DND-41 (cell line): ENCODE measurements around the gene SOX6.

Experiments
- ATAC-seq: fragments of 200-7000 bp; cut with Tn5 transposase; 3 replicates; pipeline ENCODE4 v1.9.1; 2021; ENCODE audit warnings: low read depth; ENCODE audit not compliant: insufficient read depth
- DNase-seq: peaks from one replicate; pipeline ENCODE4 v3.0.0-alpha.2; 2020
- H2AFZ ChIP-seq: 2 replicates; pipeline ENCODE4 v1.6.0; 2012; ENCODE audit warnings: low read depth, low read length
- H3K27ac ChIP-seq: 2 replicates; pipeline ENCODE4 v1.5.1; 2012; ENCODE audit warnings: low read length, inconsistent platforms
- H3K27me3 ChIP-seq: fragments of 200-600 bp; sonication (generic); 2 replicates; pipeline ENCODE4 v1.6.0; 2012; ENCODE audit warnings: low read length, mild to moderate bottlenecking, inconsistent platforms; ENCODE audit not compliant: insufficient read depth, poor library complexity
- H3K36me3 ChIP-seq: 2 replicates; pipeline ENCODE4 v1.5.1; 2012; ENCODE audit warnings: low read length, inconsistent platforms; ENCODE audit not compliant: insufficient read depth
- H3K4me1 ChIP-seq: 2 replicates; pipeline ENCODE4 v1.5.1; 2012; ENCODE audit warnings: mild to moderate bottlenecking, low read length; ENCODE audit not compliant: insufficient read depth
- H3K4me2 ChIP-seq: 2 replicates; pipeline ENCODE4 v1.6.0; 2012; ENCODE audit warnings: mild to moderate bottlenecking, moderate library complexity, low read length, inconsistent platforms; ENCODE audit not compliant: insufficient read depth
- H3K4me3 ChIP-seq, 2 experiments: fragments of 200-600 bp in 1 of 2; shearing (Covaris generic) in 1 of 2; 2 replicates each; pipeline ENCODE4 v1.5.1; 2012 to 2016; ENCODE audit warnings: inconsistent platforms in 2 of 2, low read length in 2 of 2, mild to moderate bottlenecking in 2 of 2, low read depth in 1 of 2, moderate library complexity in 1 of 2
- H3K79me2 ChIP-seq: 2 replicates; pipeline ENCODE4 v1.6.0; 2012; ENCODE audit warnings: low read length, inconsistent platforms; ENCODE audit not compliant: insufficient read depth
- H3K9ac ChIP-seq: 2 replicates; pipeline ENCODE4 v1.6.0; 2012; ENCODE audit warnings: low read depth, mild to moderate bottlenecking, inconsistent platforms, low read length, moderate library complexity
- H3K9me3 ChIP-seq: 2 replicates; pipeline ENCODE4 v1.5.1; 2012; ENCODE audit warnings: low read length, moderate library complexity, mild to moderate bottlenecking, inconsistent platforms; ENCODE audit not compliant: insufficient read depth, severe bottlenecking
- H4K20me1 ChIP-seq: 2 replicates; pipeline ENCODE4 v1.6.0; 2012; ENCODE audit warnings: low read length; ENCODE audit not compliant: insufficient read depth
- EZH2 ChIP-seq: IDR thresholded peaks from 3 replicates; pipeline ENCODE4 v1.6.1; 2012; ENCODE audit warnings: borderline replicate concordance, low read depth, mild to moderate bottlenecking, moderate library complexity, low read length, inconsistent platforms; ENCODE audit not compliant: severe bottlenecking
- TF ChIP-seq, protein P1 (sequence below): IDR thresholded peaks from 2 replicates; pipeline ENCODE4 v1.5.1; 2012; ENCODE audit warnings: borderline replicate concordance, low read length, moderate library complexity, mild to moderate bottlenecking; ENCODE audit not compliant: poor library complexity, severe bottlenecking; ENCODE audit errors: extremely low read depth

The SOX6 gene

DNA sequence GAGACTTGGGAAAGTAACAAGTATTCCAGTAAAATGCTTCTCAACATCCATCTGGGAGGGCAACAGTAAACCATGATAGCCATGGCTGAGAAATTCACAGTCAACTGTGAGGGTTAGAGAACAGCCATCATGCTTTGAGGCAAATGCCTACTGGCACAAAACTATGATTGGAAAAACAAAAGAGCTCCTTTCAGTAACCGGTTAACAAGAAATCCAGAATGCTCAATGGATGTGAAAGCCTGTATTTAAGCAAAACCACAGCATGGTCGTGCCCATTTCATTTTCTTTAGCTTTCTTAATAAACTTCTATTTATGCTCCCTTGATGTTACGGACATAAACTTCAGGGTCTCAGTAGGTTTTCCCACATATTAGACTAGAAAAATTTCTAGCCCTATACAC lies 139.5 kb downstream of the SOX6 start:
- ATAC-seq (no peak), DNase-seq (no peak)
- no peaks in the 10 kb centered on the region for H4K20me1 ChIP-seq
- peaks cover 5% of the 10 kb centered on the region for H3K27me3 ChIP-seq
- H3K9me3 ChIP-seq: no peaks in the 10 kb centered on the region
- H3K4me3 ChIP-seq: no peak overlapping the region
- H3K4me2 ChIP-seq: no peak overlapping the region
- H3K4me1 ChIP-seq: no peaks in the 10 kb centered on the region
- no peak overlapping the region for H3K27ac ChIP-seq
- no peak overlapping the region for H3K9ac ChIP-seq
- no peak overlapping the region for H2AFZ ChIP-seq
- H3K36me3 ChIP-seq: no peaks in the 10 kb centered on the region
- TF ChIP-seq, protein P1, sequence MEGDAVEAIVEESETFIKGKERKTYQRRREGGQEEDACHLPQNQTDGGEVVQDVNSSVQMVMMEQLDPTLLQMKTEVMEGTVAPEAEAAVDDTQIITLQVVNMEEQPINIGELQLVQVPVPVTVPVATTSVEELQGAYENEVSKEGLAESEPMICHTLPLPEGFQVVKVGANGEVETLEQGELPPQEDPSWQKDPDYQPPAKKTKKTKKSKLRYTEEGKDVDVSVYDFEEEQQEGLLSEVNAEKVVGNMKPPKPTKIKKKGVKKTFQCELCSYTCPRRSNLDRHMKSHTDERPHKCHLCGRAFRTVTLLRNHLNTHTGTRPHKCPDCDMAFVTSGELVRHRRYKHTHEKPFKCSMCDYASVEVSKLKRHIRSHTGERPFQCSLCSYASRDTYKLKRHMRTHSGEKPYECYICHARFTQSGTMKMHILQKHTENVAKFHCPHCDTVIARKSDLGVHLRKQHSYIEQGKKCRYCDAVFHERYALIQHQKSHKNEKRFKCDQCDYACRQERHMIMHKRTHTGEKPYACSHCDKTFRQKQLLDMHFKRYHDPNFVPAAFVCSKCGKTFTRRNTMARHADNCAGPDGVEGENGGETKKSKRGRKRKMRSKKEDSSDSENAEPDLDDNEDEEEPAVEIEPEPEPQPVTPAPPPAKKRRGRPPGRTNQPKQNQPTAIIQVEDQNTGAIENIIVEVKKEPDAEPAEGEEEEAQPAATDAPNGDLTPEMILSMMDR: no peak
- no peak for TF ChIP-seq EZH2
- no peaks in the 10 kb centered on the region for H3K79me2 ChIP-seq

DNA sequence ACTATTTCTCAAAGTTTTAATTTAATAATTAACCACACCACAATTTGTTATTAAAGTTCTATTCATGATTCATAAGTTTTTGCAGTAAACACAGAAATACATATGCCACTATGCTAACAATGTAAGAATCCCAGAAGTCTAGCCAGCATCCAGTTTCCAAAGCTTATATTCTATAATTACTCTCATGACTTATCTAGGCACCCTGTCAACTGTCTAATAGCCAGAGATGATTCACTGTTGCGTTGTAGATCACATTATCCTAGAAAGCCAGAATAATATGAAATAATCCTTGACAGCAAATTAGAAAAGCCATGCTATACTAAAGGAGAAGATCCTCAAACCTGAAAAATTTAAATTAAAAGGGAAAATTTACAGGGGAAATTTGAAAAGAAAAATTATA lies 141.0 kb downstream of the SOX6 start:
- TF ChIP-seq EZH2: no peak
- TF ChIP-seq, protein P1: no peak
- Histone ChIP-seq H3K27ac (no peak overlapping the region), H3K4me3 (no peak overlapping the region), H3K79me2 (no peaks in the 10 kb centered on the region), H3K4me2 (no peak overlapping the region), H3K9me3 (no peaks in the 10 kb centered on the region), H3K36me3 (no peaks in the 10 kb centered on the region), H3K4me1 (no peaks in the 10 kb centered on the region), H2AFZ (no peak overlapping the region), H3K27me3 (peaks cover 5% of the 10 kb centered on the region), H3K9ac (no peak overlapping the region), H4K20me1 (no peaks in the 10 kb centered on the region)
- no peak for DNase-seq
- ATAC-seq: no peak

DNA sequence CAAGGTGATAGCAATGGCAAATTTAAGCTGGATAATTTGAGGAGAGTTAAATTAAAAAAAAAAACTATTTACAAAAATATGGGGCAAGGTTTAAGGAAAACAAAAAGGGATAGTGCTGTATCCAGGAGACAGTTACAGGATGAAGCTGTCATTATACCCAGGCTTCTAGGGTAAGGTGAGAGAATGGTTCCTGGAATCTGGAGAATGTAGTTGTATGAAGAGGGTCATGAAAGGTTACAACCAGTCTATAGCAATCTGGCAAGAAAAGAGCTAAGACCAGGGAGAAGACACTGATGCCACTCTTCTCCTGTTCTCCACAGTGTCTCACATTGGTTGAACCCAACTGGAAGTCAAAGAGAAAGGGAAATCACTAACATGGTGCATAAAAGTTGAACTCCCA lies 144.9 kb downstream of the SOX6 start:
- Histone ChIP-seq H3K4me2 (no peak overlapping the region), H3K36me3 (no peaks in the 10 kb centered on the region), H3K4me1 (no peaks in the 10 kb centered on the region), H3K9me3 (no peaks in the 10 kb centered on the region), H3K27ac (no peak overlapping the region), H3K9ac (no peak overlapping the region), H4K20me1 (no peaks in the 10 kb centered on the region), H2AFZ (no peak overlapping the region), H3K79me2 (no peaks in the 10 kb centered on the region), H3K4me3 (no peak overlapping the region), H3K27me3 (no peaks in the 10 kb centered on the region)
- ATAC-seq (no peak), DNase-seq (no peak)
- TF ChIP-seq, protein P1: no peak
- TF ChIP-seq EZH2: no peak

DNA sequence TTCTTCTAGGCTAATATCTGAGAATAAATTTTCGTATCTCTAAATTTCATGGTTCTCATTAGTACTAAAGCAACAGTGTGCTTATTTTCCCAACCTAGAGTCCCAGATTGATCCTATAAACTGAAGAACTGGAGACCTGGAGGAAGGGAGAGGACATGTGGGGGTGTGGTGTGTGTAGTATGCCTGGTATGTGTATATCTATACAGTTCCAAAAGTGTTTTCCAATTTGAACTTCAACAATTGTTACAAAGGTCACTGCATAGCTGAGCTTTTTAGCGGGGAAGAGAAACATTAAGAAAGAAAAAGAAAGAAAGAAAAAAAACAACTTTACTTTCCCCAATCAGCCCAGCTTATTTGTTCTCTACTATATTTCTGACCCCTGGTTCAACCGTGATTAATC lies 152.1 kb downstream of the SOX6 start:
- TF ChIP-seq, protein P1: no peak
- TF ChIP-seq EZH2: no peak
- H3K4me1 ChIP-seq: no peaks in the 10 kb centered on the region
- no peak overlapping the region for H2AFZ ChIP-seq
- ATAC-seq (no peak), DNase-seq (no peak)
- H4K20me1 ChIP-seq: no peaks in the 10 kb centered on the region
- no peaks in the 10 kb centered on the region for H3K36me3 ChIP-seq
- no peaks in the 10 kb centered on the region for H3K79me2 ChIP-seq
- no peaks in the 10 kb centered on the region for H3K27me3 ChIP-seq
- no peak overlapping the region for H3K9ac ChIP-seq
- H3K9me3 ChIP-seq: no peaks in the 10 kb centered on the region
- no peak overlapping the region for H3K4me3 ChIP-seq
- H3K4me2 ChIP-seq: no peak overlapping the region
- H3K27ac ChIP-seq: no peak overlapping the region
